H1 (cell line): ENCODE data around the gene TSPEAR.

Experiments
- KDM1A ChIP-seq: fragments of 200-600, 300-600 bp; sonication (generic); IDR thresholded peaks from 2 replicates; pipeline ENCODE4 v1.7.1; 2016; ENCODE audit warnings: mild to moderate bottlenecking, low read length, borderline replicate concordance
- POLR2AphosphoS5 ChIP-seq: IDR thresholded peaks from 2 replicates; pipeline ENCODE4 v1.6.1; 2011; ENCODE audit warnings: low read depth, low read length

DNA sequence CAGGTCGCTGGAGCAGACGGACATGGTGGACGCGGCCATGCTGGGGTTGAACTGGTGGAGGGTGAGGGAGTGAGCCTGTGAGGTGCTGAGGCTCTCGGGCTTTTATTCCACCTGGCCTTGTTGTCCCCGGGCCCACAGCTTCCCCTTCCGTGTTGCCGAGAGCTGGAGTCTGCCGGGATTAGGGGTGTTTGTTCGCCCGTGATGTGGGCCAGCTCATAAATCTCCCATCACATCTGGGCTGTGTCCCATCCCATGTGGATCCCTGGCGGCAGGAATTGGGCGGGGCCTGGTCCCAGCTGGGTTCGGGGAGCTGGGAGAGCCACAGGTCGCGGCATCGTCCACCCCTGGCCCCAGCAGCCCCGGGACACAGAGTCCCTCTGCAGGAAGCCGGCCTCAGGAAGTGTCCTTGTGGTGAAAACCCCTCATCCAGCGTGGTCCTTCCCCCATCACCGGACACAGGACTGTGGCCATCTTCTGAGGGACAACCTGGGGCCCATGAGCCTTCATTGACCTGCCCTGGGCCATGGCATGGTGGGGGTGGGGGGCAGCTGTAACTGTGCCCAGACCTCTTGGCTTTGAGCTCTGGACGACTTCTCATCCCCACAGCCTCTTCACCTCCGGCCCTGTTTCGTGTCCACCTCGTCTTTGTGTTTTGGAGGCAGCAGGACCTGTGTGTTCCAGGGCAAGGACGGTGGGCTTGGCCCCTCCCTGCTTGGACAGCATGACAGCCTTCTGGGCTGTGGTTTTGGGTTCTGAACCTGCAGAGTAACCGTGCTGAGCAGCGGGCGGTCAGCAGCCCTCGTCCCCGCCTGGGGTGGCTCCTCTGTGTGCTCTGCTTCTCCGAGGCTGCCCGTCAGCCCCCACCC, 118.7 kb downstream of the TSPEAR start, which contains the start of gene KRTAP10-6:
- no peak for TF ChIP-seq KDM1A
- TF ChIP-seq POLR2AphosphoS5: no peak
